GM12878 (cell line): Measurements from ENCODE around the gene THSD4. TPM values are rescaled to one million over a fixed set of nuclear protein-coding genes. Genes with fewer than 3 reads are reported as not detected.
"Not testable (repeated sequence)": the region's sequence is repeated elsewhere in the genome, so short reads cannot be mapped to it uniquely, and the experiment has no call there.

Source experiments
- ATAC-seq: fragments of 200-7000 bp; cut with Tn5 transposase; 3 replicates; pipeline ENCODE4 v1.9.1; 2020; ENCODE audit warnings: mild to moderate bottlenecking, moderate library complexity
- BruUV-seq: library from RNA; stranded (reverse); fragments of 400-500 nt; replicated peaks from 2 replicates; lab custom pipeline; 2021; lab: Mats Ljungman, UMichigan
- CTCF ChIA-PET: fragments of 300-600 bp; sonication (Branson Sonifier 250); formaldehyde crosslinking; extraction: SDS; loops from one replicate; lab custom pipeline; 2021; ENCODE audit warnings: inconsistent platforms; lab: Yijun Ruan, JAX
- POLR2A ChIA-PET: fragments of 350-600 bp; formaldehyde crosslinking; extraction: SDS; loops from one replicate; lab custom pipeline; 2021; ENCODE audit warnings: inconsistent platforms; lab: Charles Lee
- RAD21 ChIA-PET: fragments of 300-600 bp; sonication (Branson Sonifier 250); formaldehyde crosslinking; loops from one replicate; lab custom pipeline; 2023; ENCODE audit warnings: antibody characterized with exemption; ENCODE audit not compliant: unreplicated experiment; lab: Charles Lee
- SMC1A ChIA-PET: fragments of 300-600 bp; sonication (Branson Sonifier 250); formaldehyde crosslinking; loops from one replicate; lab custom pipeline; 2023; ENCODE audit not compliant: unreplicated experiment, uncharacterized antibody; lab: Charles Lee
- DNase-seq: peaks from one replicate; pipeline ENCODE4 v3.0.0-alpha.2; 2011; ENCODE audit warnings: low read depth, low spot score
- FAIRE-seq: peaks from 3 replicates; lab custom pipeline; 2011; peaks lifted over from hg19 to GRCh38; lab: Jason Lieb, UNC
- H2AFZ ChIP-seq: 2 replicates; pipeline ENCODE4 v1.6.0; 2011; ENCODE audit warnings: low read depth, low read length, control low read depth; ENCODE audit not compliant: control insufficient read depth
- H3K27ac ChIP-seq: 2 replicates; pipeline ENCODE4 v1.5.1; 2011; ENCODE audit warnings: control low read depth; ENCODE audit not compliant: control insufficient read depth, insufficient read depth
- H3K27me3 ChIP-seq, 2 experiments: replicated peaks in 1 of 2; 2 replicates each; pipeline versions ENCODE4 v1.6.0 to v1.6.1; 2011; ENCODE audit warnings: low read length in 1 of 2; ENCODE audit not compliant: control insufficient read depth in 2 of 2, insufficient read depth in 2 of 2
- H3K36me3 ChIP-seq, 2 experiments: 2 replicates each; pipeline ENCODE4 v1.5.1; 2011; ENCODE audit warnings: low read length in 1 of 2; ENCODE audit not compliant: control insufficient read depth in 2 of 2, insufficient read depth in 2 of 2
- H3K4me1 ChIP-seq: 2 replicates; pipeline ENCODE4 v1.6.1; 2011; ENCODE audit warnings: mild to moderate bottlenecking, low read length, moderate library complexity, mixed read lengths; ENCODE audit not compliant: control insufficient read depth, insufficient read depth
- H3K4me2 ChIP-seq: 2 replicates; pipeline ENCODE4 v1.6.0; 2011; ENCODE audit warnings: control low read depth; ENCODE audit not compliant: control insufficient read depth, insufficient read depth
- H3K4me3 ChIP-seq: fragments of 200-600 bp; sonication (generic); 2 replicates; pipeline ENCODE4 v1.5.1; 2016
- H3K79me2 ChIP-seq: 2 replicates; pipeline ENCODE4 v1.6.0; 2011; ENCODE audit warnings: low read length; ENCODE audit not compliant: control insufficient read depth, insufficient read depth
- H3K9ac ChIP-seq: 2 replicates; pipeline ENCODE4 v1.8.0; 2011; ENCODE audit warnings: low read length, control low read depth, mixed read lengths; ENCODE audit not compliant: control insufficient read depth, insufficient read depth
- H3K9me3 ChIP-seq: replicated peaks from 3 replicates; pipeline ENCODE4 v1.5.1; 2011; ENCODE audit warnings: mild to moderate bottlenecking, low read length; ENCODE audit not compliant: control insufficient read depth, insufficient read depth
- H4K20me1 ChIP-seq: 2 replicates; pipeline ENCODE4 v1.6.0; 2011; ENCODE audit not compliant: control insufficient read depth, insufficient read depth
- KLF5 ChIP-seq: fragments of 450-650 bp; IDR thresholded peaks from 2 replicates; pipeline ENCODE4 v1.6.1; 2014; ENCODE audit warnings: mild to moderate bottlenecking; ENCODE audit not compliant: partially characterized antibody
- MTA3 ChIP-seq: IDR thresholded peaks from 2 replicates; pipeline ENCODE4 v1.6.1; 2012; ENCODE audit warnings: low read length, inconsistent platforms, borderline replicate concordance
- NFIC ChIP-seq: IDR thresholded peaks from 2 replicates; pipeline ENCODE4 v1.6.1; 2012; ENCODE audit warnings: low read depth, mild to moderate bottlenecking, inconsistent platforms, low read length, moderate library complexity
- POLR2AphosphoS2 ChIP-seq: IDR thresholded peaks from 2 replicates; pipeline ENCODE4 v1.6.1; 2011; ENCODE audit warnings: low read depth, mild to moderate bottlenecking, low read length, improper control_type of control experiment, moderate library complexity
- SKIL ChIP-seq: fragments of 450-650 bp; IDR thresholded peaks from 2 replicates; pipeline ENCODE4 v1.6.1; 2017; ENCODE audit warnings: mild to moderate bottlenecking, low read depth, inconsistent platforms; ENCODE audit not compliant: poor library complexity, severe bottlenecking
- SREBF2 ChIP-seq: IDR thresholded peaks from 2 replicates; pipeline ENCODE4 v1.6.1; 2012; ENCODE audit warnings: mild to moderate bottlenecking, low read length
- TCF3 ChIP-seq: IDR thresholded peaks from 2 replicates; pipeline ENCODE4 v1.6.1; 2012; ENCODE audit warnings: low read depth, mild to moderate bottlenecking, low read length, borderline replicate concordance; ENCODE audit not compliant: insufficient read depth
- USF2 ChIP-seq: IDR thresholded peaks from 2 replicates; pipeline ENCODE4 v1.6.1; 2011; ENCODE audit warnings: low read depth, low read length, improper control_type of control experiment, borderline replicate concordance
- WRNIP1 ChIP-seq: IDR thresholded peaks from 2 replicates; pipeline ENCODE4 v1.6.1; 2011; ENCODE audit warnings: low read depth, low read length, improper control_type of control experiment, borderline replicate concordance
- ZBED1 ChIP-seq: IDR thresholded peaks from 2 replicates; pipeline ENCODE4 v1.6.1; 2016; ENCODE audit warnings: borderline replicate concordance
- ZNF687 ChIP-seq: fragments of 450-650 bp; IDR thresholded peaks from 2 replicates; pipeline ENCODE4 v1.6.1; 2017; ENCODE audit warnings: mild to moderate bottlenecking, moderate library complexity
- WGBS: methylation state at CpG from one replicate; pipeline ENCODE4 v1.1.6; 2016; ENCODE audit warnings: low lambda C conversion rate; ENCODE audit not compliant: insufficient replicate concordance, insufficient coverage; ENCODE audit errors: missing lambda C conversion rate; 5-methylcytosine and 5-hydroxymethylcytosine counted together
- in situ Hi-C: fragments of 300-500 bp; cut with MboI; formaldehyde crosslinking; loops from 9 replicates; pipeline ENCODE4 v1.14.3; 2018; ENCODE audit warnings: mixed read lengths
- intact Hi-C: fragments of 100-400 bp; cut with micrococcal nuclease; formaldehyde crosslinking; loops from one replicate; pipeline ENCODE4 v1.14.2; 2022; ENCODE audit not compliant: unreplicated experiment
- polyA plus RNA-seq, 11 experiments: library from polyadenylated mRNA; depleted of rRNA in 4 of 11; unstranded in 6 of 11; stranded (reverse) in 5 of 11; fragments of >200 nt; fragmentation: Nextera tagmentation in 4 of 11; fragmentation: Illumina TruSeq in 1 of 11; extraction: Ambion mirVana in 4 of 11; extraction: Trizol in 1 of 11; gene quantifications; 1 replicate in 1 of 11; 2 replicates in 10 of 11; pipeline versions ENCODE4 v1.2.1 to v1.2.3, GENCODE V29; 2011 to 2016; ENCODE audit warnings: inconsistent platforms in 2 of 11, missing spikeins in 2 of 11, low read depth in 1 of 11
- total RNA-seq, 4 experiments: library from RNA; depleted of rRNA in 3 of 4; stranded (reverse); fragments of >200 nt in 3 of 4; fragmentation: Illumina TruSeq in 1 of 4; extraction: Trizol in 1 of 4; gene quantifications; 2 replicates each; pipeline versions ENCODE4 v1.2.1 to v1.2.3, GENCODE V29; 2013 to 2021

Gene THSD4
- total and polyA plus RNA-seq, 10 of the 15 experiments (the other 5 are each of a cell fraction or from before 2014, with no cell fraction given), result 0.04 to 0.13 (median 0.05) TPM; not detected in 7

DNA sequence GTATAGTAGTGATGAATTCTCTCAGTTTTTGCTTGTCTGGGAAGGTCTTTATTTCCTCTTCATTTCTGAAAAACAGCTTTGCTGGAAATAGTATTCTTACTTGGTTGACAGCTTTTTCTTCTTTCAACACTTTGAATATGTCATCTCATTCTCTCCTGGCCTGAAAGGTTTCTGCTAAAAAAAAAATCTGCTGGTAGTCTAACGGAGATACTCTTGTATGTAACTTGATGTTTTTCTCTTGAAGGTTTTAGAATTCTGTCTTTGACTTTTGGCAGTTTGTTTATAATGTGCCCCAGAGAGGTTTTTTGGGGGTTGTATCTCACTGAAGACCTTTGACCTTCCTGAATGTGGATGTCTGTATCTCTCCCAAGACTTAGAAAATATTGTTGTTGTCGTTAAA, 47.0 kb downstream of the THSD4 start:
- no peak overlapping the region for H3K9ac ChIP-seq
- ChIA-PET CTCF (no interaction called here), POLR2A (no interaction called here), RAD21 (no interaction called here), SMC1A (no interaction called here)
- no peak overlapping the region for H3K4me3 ChIP-seq
- H3K4me1 ChIP-seq, result no peaks in the 10 kb centered on the region
- no peaks in the 10 kb centered on the region for H3K36me3 ChIP-seq
- no peak overlapping the region for H2AFZ ChIP-seq
- in situ Hi-C loops (no loop called here), intact Hi-C loops (no loop called here)
- H4K20me1 ChIP-seq, result no peaks in the 10 kb centered on the region
- FAIRE-seq, result no peak
- ATAC-seq, result no peak
- 27% methylated on average over 2 of the region's 2 CpGs for WGBS
- no peaks in the 10 kb centered on the region for H3K27me3 ChIP-seq
- H3K27ac ChIP-seq, result no peak overlapping the region
- TF ChIP-seq SKIL (no peak), KLF5 (no peak), NFIC (no peak), SREBF2 (no peak), WRNIP1 (no peak), USF2 (no peak), ZNF687 (no peak), ZBED1 (no peak), TCF3 (no peak), POLR2AphosphoS2 (no peak), MTA3 (no peak)
- no peak for DNase-seq
- no peak overlapping the region for H3K4me2 ChIP-seq
- no peaks in the 10 kb centered on the region for H3K9me3 ChIP-seq
- H3K79me2 ChIP-seq, result no peaks in the 10 kb centered on the region
- BruUV-seq, result no TSS peak

- SMC1A ChIA-PET, H3K36me3 ChIP-seq, H2AFZ ChIP-seq, H3K9me3 ChIP-seq, POLR2A ChIA-PET, H3K4me2 ChIP-seq, H3K27me3 ChIP-seq, H3K4me3 ChIP-seq, CTCF ChIA-PET, H3K4me1 ChIP-seq, intact Hi-C loops, FAIRE-seq, ATAC-seq, H3K79me2 ChIP-seq, RAD21 ChIA-PET, in situ Hi-C loops, H3K27ac ChIP-seq, DNase-seq, H3K9ac ChIP-seq, H4K20me1 ChIP-seq: not testable (repeated sequence)
- WGBS, result 93% methylated on average over 2 of the region's 5 CpGs
- TSS peak; percentile 100 for BruUV-seq
Measured at GRCh38 chr15:71164606-71165005, 49.3 kb downstream of the THSD4 start.
